ENCODE measurements around the gene ARHGEF39.

- TF ChIP-seq EZH2 (IDR thresholded peaks at IDR 0.05; ENCODE audit: insufficient read depth, low read length) (no peak), CTCF (IDR thresholded peaks at IDR 0.05; ENCODE audit: insufficient read depth, low read depth, low read length) (no peak)
These were observed 25.8 kb upstream of the ARHGEF39 start for GRCh38 chr9:35690614-35691333.
